Measurements from ENCODE around the gene TNFSF11.
"Not testable (repeated sequence)": the region's sequence is repeated elsewhere in the genome, so short reads cannot be mapped to it uniquely, and the experiment has no call there.

The TNFSF11 gene

GRCh38 chr13:42574011-42574410 lies at the start of gene TNFSF11:
TNFSF11 (plus strand) TSS chr13:42574152; CDS start chr13:42574304, 152 bp downstream.
- DNase-seq: no peak

DNA sequence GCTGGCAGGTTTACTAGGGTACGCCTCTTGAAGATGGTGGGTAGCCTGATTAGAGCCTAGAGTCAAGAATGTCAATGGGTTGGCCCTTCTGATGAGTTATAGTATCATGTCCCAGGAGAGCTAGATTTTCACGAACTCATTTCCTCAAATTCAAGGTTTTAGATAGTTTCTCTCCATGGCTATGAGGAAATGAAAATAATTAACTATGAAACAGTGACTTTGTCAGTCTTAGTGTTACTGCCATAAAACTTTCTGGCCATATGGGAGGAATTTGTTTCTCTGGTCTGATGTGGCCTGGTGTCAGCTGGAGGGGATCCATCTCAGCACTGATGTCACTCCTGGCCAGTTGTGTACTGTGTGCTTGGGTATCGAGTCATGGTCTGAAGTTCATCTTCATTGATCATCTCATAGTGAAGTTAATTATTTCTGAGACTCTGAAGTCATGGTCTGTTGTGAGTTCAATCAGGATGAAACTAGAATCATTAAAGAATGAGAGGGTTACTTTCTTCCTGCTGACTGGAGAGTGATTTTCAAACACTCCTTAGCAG lies 49.4 kb upstream of the TNFSF11 start:
- DNase-seq: no peak

GRCh38 chr13:42525035-42525504 lies 48.9 kb upstream of the TNFSF11 start:
- DNase-seq: no peak

DNA sequence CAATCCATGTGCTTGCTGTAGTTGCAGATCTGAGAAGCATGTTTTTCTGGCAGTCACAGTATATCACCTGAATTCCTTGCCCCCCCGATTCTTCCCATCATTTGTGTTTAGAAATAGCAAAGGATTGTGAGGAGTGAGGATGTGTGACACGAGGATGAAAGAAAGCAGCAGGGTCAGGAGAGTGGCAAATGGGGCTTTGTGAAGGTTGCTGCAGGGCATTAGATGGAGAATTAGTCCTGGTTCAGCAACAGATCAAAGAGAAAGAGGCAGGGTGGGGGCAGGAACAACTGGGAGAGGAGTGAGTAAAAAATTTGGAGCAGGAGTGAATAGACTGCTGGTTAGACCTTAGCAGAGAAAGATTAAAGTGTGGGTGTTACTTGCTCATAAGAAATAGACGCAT lies 47.7 kb upstream of the TNFSF11 start:
- DNase-seq: no peak

DNA sequence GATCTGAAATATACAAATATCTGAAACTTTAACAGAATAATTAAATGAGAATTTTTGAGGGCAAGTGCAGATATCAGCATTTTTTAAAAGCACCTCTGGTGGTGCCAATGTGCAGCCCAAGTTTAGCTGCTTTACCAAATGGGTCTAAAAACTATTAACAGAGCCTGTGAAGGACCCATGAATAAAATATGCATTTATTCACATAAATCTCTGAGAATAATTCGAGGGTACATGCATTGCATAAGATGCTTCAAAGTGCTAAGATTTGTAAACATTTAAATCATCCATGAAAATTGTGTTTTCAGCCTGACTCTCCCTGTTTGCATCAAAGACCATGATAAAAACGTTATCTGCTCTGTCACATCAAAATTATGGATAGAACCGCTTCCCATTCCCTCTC lies 47.1 kb upstream of the TNFSF11 start:
- no peak for DNase-seq

DNA sequence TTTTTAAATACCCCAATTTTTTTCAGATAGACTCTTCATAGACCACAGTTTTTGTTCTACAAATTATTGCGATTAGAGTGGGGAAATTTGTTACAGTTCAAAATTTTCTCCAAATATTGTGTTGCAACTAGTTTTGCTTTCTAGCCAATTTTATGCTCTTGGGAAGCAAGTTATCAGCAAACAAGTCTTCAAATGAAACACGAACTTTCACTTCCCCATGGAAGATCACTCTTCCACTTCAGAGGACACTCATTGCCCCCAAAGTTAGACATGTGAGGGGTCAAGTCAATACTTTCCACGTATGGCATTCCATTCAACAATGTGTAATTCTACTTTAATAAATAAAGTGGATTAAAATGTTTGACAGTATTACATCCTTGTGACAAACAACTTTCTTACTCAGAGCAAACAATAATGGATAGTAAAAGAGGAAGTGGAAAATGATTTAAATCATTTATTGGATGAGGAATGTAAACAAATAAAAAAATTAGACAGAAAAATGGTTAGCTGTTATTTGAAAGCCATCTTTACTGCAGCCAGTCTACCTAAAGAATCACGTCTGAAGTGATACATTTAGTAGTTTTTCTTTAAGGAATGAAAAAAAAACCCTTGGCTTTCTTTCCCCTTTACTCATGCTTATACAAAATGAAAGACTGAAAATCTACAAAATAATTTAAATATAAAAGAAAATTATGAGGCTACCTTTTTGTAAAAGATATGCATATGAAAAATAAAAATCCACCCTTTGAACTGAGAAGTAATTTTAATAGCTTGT lies 41.2 kb upstream of the TNFSF11 start:
- DNase-seq: no peak

GRCh38 chr13:42533336-42533591 lies 40.7 kb upstream of the TNFSF11 start:
- DNase-seq: no peak

DNA sequence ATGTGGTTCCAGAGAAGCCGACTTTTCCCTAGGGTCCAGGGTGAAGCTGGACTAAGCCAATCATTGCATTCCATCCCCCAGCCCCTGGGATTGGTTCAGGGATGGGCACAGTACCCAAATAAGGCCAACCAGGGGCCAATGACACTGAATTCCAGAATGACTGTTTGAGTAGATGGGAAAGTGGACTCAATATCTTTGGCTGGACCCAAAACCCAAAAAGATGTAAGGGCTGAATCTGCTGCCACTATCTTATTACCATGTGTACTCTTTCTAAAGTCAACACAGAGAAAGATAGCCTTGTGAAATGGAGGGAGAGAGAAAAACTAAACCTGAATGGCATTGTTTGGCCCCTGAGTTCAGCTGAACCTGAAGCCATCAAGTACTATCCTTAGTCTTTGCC lies 39.2 kb upstream of the TNFSF11 start:
- no peak for DNase-seq

DNA sequence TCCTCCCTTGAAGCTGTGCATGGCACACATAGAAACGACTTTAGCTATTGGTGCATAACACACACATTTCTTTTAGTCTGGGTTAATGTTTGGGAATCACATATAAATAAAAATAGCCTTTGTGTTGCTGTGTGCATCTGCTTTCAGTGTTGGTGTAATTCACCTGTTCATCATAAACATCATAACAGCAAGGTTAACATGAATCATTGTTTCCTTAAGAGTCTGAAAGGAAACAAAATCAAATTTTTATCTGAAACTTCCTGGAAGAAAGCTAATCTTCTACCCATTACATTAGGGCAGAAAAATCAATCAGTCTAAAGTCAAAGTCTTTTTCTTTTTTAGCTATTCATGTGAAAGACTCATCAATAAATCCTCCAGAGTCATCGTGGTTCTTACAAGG lies 35.0 kb upstream of the TNFSF11 start:
- no peak for DNase-seq

- no peak for DNase-seq
Observed at GRCh38 chr13:42539670-42540069, 34.3 kb upstream of the TNFSF11 start.

DNA sequence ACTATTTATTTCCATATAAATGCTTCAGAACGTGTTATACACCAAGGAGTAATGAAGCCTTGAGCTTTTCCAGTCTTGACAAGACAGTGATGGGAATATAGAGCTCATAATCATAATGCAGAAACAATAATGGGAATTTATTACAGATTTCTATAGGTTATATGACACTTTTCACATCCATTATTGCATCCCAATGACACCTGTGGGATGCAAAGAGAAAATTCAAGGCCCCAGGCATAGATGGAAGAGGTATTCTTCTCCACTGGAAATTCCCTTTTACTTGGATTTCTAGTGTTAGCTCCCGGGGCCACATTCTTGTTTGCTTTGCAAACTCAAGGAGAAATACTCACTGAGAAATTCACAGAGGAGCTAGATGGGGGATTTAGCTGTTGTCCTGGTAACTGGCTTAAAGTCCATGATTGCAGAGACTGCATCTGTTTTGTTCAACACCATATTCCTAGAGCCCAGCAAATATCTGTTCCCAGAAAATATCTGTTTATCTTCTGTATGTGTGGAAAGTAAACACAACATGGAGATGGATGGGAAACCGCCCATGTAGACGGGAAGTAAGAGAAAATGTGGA lies 30.6 kb upstream of the TNFSF11 start:
- no peak for DNase-seq

GRCh38 chr13:42544246-42544926 lies 29.6 kb upstream of the TNFSF11 start:
- DNase-seq: no peak

- DNase-seq: no peak
Observed at GRCh38 chr13:42545842-42546241, 28.1 kb upstream of the TNFSF11 start.

DNA sequence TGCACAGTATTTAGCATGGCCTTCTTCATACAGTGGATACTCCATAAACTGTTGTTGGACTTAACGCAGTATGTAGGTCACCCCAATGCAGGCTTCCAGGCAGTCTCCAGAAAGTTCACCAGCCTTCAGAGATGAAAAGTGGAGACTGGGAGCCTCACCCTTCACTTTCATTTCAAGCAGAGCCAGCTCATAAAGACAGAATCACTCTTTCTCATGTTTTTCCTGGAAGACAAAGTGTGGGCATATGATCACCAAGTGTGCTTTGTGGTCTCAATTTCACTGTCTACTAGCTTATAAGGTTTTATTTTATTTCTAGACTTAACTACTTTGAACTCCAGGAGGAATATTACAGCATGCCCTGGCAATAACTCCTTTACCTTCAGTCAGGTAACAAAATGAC lies 26.3 kb upstream of the TNFSF11 start:
- DNase-seq: no peak

- DNase-seq: no peak
Observed at GRCh38 chr13:42548731-42549551, 25.0 kb upstream of the TNFSF11 start.

DNA sequence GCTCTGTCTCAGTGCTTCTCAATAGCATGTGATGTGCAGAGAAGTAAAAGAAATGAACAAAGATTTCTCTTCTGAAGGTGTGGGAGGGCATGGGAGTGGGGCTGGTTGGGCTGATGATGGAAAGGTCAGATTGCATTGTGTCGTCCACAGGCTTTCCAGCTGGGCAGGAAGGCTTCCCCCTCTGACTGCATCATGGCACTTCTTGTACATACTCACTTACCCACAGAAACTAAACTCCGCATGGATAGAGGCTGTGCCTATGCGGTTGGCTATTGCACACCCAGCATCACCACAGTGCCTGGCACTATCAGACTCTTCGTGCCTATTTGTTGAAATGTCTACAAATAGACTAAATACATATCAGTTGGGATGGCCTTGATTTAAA lies 24.4 kb upstream of the TNFSF11 start:
- no peak for DNase-seq

GRCh38 chr13:42551611-42552010 lies 22.3 kb upstream of the TNFSF11 start:
- DNase-seq: no peak

DNA sequence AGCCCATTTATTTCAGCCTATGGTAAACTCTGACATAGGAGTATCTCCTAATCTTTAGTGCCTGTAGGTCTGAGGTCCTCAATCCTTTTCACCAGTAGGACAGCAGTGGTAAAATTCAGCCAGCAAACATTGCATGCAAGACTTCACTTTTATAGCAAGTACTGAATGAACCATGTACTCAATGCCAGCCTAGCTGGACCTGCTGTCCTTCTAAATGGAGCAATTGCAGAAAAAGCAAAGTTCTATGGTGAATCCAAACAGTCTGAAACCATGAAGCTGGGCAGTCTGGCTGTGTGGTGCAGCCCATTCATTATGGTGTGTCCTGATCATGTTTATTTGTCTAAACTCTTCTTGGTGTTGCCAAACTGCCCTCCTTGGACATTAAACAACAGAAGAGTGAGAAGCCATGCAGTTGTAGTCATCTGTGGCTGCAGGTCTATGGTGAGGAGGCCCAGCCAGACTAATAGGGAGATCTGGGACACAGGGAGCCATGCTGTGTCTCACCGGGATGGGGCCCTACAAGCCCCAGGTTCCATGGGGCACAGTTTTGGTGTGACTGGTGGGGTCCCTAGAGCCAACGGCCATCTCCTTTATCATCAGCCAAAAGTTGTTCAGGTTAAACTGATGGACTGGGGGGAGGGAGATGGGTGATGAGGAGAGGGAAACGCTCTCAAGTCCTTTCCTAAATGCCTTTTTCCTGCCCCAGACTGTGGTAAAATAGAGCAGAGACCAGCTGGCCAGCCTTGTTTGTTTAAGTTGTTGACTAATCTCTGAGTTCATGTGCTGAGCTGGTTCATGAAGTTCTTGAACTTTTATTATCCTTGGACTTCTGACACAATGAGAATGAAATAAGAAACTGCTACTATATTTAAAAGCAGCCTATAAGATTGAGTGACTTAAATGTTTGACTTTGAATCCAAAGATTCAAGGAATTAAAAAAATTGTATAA lies 20.6 kb upstream of the TNFSF11 start:
- DNase-seq: no peak

GRCh38 chr13:42559057-42559456 lies 14.9 kb upstream of the TNFSF11 start:
- DNase-seq: no peak

GRCh38 chr13:42559573-42560218 lies 14.3 kb upstream of the TNFSF11 start:
- DNase-seq: not testable (repeated sequence)

DNA sequence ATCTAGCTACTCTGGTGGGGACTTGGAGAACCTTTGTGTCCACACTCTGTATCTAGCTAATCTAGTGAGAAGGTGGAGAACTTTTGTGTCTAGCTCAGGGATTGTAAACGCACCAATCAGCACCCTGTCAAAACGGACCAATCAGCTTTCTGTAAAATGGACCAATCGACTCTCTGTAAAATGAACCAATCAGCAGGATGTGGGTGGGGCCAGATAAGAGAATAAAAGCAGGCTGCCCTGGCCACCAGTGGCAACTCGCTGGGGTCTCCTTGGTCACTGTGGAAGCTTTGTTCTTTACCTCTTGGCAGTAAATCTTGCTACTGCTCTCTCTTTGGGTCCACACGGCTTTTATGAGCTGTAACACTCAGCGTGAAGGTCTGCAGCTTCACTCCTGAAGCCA lies 13.6 kb upstream of the TNFSF11 start:
- not testable (repeated sequence) for DNase-seq

Data from T1000 (cell line).